ENCODE results near the gene PKP3.
"Not testable (repeated sequence)": the region's sequence is repeated elsewhere in the genome, so short reads cannot be mapped to it uniquely, and the experiment has no call there.

The PKP3 gene

DNA sequence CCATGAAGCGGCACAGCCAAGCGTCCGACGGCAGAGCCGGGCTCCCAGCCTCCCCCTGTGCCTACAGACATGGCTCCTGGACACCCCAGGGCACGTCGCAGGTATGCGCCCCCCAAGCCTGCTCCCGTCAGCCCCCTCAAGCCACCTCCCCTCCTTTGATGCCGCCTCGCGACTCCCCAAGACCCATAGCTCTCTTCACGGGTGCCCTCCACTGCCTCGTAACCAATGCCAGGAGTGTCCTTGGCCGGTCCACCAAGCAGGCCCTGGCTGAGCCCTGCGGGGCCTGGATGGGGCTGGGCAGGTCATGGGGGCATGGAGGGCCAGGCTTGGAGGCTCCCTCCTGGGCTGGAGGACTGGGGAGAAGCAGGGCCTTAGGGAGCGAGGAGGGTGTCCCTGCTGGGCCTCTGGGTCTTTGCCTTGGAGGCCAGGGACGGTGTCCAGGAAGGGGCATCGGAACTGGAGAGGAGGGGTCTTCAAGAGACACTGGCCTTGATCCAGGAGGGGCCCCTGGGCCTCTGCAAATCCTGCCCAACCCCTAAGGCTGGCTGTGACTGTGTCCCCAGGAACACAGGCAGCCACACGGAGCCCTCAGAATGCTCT, 38.6 kb downstream of the PKP3 start:
- no peak for DNase-seq

GRCh38 chr11:433111-433510, 39.1 kb downstream of the PKP3 start:
- DNase-seq: no peak

GRCh38 chr11:433641-434040, 39.6 kb downstream of the PKP3 start:
- no peak for DNase-seq

GRCh38 chr11:434496-434895, 40.5 kb downstream of the PKP3 start:
- no peak for DNase-seq

- not testable (repeated sequence) for DNase-seq
Observed at GRCh38 chr11:434999-435740, 41.2 kb downstream of the PKP3 start.

DNA sequence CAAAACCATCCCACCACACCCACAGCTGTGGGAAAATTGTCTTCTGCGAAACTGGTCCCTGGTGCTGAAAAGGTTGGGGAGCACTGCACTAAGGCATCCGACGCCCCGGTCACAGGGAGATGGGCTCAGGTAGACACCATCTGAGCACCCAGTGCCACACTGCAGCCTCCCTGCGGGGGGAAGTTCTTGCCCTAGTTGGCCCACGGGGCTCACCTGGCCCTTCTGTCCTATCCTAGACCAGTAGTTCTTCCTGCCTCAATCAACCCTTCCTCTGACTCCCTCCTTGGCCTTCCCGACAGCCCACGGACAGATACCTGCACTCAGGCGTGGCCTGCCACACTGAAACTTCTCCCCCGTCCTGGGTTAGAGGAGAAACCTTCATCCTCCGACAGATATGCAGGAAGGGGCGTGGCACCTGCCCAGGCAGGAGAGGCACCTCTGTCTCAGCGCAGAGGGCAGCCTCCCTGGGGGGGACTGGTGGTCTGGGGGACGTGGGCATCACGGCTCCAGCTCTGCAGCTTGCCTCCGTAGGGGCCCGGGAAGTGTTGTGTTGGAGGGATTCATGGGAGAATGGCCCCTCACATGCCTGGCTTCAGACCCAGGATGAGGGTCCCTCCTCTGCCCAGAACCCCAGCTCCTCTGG, 43.3 kb downstream of the PKP3 start:
- no peak for DNase-seq

DNA sequence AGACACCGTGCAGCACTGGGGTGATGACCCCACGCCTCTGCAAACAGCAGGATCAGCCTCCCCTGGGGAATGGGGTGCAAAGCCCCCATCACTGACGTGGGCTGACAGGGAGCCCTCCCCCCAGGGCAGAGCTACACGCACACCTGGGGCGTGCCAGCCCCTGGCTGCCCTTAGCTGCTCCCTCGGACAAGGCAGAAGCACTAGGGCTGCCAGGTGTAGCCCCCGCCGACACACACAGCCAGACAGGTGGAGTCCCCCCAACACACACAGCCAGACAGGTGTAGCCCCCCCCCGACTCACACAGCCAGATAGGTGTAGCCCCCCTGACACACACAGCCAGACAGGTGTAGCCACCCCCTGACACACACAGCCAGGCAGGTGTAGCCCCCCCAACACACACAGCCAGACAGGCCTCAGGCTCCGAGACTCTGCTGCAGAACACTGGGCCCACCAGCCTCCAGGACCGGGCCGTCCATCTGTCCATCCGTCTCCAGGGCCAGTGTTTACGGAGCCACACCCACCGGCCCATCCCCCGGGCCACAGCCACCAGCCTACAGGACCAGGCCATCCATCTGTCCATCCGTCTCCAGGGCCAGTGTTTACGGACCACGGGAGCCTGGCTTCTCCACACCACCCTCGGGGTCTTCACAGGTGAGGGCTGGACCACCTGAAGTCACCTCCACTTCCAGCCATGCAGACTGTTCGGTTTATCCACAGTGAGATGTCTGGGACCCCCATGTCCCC, 44.3 kb downstream of the PKP3 start:
- no peak for DNase-seq

- no peak for DNase-seq
Observed at GRCh38 chr11:439315-440064, 45.5 kb downstream of the PKP3 start.

GRCh38 chr11:440065-441042, 46.3 kb downstream of the PKP3 start:
- no peak for DNase-seq

DNA sequence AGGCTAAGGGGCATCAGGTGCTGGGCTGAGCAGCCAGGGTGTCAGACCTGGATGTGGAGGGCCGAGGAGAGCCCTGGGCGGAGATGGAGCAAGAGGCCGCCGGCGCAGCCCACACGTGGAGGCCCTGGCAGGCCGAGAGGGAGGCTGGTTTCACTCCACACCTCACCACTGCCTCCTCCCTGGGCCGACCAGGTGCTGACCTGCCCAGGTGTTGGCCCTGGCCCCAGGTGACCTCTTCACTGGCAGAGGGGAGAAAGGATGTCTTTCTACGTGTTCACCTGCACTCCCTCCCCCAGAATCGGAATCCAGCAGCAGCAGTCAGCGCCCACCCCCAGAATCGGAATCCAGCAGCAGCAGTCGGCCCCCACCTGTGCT, 47.0 kb downstream of the PKP3 start:
- DNase-seq: no peak

GRCh38 chr11:441418-442274, 47.6 kb downstream of the PKP3 start, which contains the start of gene ANO9:
TSS of gene ANO9 (minus strand) at chr11:442011. CDS start at chr11:441926, 85 bp downstream.
- DNase-seq: peak; percentile 79

DNA sequence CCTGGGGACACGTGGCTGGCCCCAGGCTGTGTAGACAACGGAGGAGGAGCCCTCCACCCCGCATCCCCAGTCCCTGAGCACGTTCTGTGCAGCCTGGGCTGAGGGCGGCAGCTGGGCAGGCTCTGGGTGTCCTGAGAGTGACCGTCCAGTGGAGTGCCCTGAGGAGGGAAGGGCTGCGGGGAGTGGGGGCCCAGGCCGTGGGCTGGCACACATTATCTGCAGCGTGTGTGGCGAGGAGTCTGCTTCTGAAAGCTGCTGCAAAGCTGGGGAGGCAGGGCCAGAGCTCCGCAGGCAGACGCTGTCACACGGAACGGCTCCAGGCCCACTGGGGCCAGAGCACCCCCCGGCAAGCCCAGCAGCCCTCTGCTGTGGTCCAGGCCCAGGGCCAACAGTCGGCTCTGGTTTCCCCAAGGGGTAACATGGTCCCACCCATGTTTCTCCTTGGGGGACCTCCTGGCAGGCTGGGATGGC, 48.6 kb downstream of the PKP3 start:
- DNase-seq: no peak

DNA sequence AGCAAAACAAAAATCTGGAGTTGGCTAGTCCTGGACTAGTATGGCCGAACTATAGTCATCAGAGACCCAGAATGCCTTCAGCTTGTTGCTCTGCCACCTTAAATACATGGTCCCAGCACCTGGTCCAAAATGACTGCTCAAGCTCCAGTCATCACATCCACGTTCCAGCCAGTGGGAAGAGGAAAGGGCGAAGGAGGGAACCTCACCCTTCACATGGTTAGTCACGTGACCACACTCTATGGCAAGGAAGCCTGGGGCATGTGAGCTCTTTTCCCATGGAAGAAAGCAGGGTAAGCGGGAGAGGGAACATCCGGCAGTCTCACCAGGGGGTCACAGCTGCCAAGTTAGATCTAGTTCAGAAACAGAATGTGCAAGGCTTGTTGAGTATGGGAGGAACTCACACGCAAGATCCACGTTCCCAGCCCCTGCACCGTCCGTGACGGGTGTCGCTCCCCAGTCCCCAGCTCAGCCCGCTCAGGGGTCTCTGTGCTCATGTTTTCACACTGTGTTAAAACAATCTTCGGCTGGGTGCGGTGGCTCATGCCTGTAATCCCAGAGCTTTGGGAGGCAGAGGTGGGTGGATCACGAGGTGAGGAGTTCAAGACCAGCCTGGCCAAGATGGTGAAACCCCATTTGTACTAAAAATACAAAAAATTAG, 49.7 kb downstream of the PKP3 start:
- DNase-seq: no peak

DNA sequence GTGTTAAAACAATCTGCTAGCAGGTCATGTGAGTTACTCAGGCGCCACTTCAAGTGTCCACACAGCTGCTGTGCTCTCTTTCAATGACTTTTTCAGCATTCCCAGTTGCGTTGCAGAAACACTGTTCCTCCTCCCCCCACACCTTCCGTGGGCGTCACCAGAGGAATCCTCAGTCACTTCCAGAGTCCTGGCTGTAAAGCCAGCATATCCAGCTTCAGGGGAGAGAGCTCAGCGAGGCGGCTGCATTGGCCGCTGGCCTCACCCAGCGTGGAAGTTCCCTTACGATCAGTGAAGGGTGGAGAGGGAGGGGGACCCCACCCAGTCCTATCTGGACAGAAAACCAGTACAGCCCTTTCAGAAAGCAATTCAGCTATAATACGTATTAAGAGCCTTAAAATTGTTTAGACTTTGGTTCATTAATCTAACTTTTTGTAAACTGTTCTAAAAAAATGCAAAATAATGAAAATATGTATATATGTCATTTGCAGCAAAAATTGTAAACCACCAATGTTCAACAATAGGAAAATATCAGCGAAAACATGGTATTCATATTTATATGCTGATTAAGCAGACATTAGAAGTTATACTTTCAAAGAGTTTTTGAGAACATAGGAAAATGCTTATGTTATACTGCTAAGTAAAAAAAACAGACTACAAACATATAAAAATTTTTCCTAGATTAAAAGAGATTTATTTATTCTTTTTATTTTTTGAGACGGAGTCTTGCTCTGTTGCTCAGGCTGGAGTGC, 50.6 kb downstream of the PKP3 start:
- no peak for DNase-seq

DNA sequence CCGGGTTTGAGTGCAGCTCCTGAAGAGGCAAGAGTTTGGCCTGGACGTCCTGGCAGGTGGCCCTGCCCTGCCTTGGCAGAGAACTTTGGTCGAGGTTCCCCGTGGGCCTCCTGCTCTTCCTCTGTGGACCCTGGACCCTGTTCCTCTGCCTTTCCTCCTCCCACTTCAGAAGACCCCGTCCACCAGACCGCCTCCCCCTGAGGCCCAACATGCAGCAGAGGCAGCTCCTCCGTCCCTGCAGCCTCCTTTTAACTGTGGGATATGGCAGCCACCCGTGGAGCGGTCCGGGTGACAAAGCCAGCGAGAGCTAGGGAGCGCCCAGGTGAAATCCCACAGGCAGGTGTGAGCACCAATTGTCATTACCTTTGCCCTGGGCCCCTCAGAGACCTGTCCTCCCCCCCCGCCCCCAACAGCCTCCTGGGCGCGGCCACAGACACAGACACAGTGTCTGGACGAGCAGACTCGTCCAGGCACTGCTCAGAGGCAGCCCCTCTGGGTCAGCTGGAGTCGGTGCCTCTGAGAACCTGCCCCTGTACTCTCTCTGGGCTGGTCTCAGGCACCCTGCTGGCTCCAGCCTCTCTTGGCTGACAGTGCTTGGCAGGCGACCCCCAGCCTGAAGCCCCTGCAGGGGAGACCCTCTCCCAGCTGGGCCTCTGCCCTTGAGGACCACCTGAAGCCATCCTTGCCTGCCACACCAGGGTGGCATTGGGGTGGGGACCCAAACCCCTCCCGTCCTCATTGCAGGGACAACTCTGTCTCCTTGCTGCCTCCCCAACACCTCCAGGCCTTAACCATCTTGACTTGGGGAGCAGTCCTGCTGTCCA, 52.0 kb downstream of the PKP3 start:
- no peak for DNase-seq

- DNase-seq: no peak
Observed at GRCh38 chr11:446891-447290, 52.9 kb downstream of the PKP3 start.

DNA sequence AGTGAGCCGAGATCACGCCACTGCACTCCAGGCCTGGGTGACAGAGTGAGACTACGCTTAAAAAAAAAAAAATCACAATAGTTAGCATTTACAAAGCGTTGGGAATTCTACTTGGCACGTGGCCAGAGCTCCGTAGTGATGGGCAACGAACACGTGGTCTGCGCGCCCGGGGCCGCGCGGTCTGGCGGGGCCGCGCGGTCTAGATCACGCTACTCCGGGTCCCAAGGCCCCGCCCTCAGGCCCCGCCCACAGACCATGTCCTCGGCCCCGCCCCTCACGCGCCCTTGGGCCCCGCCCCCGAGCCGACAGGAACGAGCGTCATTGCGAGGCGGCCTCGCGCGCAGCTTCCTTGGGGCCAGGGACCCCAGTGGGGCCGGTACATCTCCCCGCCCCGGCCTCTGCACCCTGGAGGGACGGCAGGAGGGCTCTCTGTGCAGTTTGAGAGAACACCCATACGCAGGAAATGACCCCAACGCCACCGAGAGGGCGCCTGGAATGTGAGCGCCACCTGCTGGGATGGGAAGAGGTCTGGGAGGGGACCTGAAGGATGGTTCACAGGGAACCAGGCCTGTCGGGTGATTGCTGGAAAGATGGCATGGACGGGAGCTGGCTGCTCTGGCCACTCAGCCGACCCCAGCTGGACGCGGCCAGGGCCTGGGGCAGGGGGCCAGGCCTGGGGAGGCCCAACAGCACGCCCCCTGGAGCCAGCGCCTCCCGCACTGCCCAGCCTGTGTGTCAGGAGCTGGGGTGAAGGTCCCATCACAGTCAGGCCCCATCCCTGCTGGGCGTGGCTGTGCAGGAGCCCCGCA, 54.1 kb downstream of the PKP3 start:
- DNase-seq: peak; percentile 99
